ENCODE measurements around the gene TMEM52.

TMEM52 gene

DNA sequence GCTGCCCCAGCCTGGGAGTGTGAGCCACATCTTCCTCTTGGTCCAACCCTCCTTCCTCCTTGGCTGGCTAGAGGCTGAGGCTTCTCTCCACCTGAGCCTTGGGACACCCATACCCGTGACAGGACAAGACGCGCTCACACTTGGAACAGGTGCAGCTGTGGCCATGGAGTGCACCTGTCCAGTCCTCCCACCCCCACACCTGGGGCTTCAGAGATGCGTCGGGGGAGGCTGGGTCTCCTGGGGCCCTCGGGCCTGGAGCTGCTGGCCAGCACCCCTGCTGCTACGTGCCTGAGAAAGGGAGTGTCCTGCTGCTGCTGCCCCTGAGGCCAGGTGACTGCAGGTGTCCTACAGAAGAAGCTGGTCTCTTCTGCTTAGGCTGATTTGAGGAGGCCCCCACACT, 37.0 kb upstream of the TMEM52 start:
- TF ChIP-seq, protein P1, sequence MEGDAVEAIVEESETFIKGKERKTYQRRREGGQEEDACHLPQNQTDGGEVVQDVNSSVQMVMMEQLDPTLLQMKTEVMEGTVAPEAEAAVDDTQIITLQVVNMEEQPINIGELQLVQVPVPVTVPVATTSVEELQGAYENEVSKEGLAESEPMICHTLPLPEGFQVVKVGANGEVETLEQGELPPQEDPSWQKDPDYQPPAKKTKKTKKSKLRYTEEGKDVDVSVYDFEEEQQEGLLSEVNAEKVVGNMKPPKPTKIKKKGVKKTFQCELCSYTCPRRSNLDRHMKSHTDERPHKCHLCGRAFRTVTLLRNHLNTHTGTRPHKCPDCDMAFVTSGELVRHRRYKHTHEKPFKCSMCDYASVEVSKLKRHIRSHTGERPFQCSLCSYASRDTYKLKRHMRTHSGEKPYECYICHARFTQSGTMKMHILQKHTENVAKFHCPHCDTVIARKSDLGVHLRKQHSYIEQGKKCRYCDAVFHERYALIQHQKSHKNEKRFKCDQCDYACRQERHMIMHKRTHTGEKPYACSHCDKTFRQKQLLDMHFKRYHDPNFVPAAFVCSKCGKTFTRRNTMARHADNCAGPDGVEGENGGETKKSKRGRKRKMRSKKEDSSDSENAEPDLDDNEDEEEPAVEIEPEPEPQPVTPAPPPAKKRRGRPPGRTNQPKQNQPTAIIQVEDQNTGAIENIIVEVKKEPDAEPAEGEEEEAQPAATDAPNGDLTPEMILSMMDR (conservative IDR thresholded peaks at IDR 0.05), result no peak
- no peak overlapping the region for H3K27ac ChIP-seq

DNA sequence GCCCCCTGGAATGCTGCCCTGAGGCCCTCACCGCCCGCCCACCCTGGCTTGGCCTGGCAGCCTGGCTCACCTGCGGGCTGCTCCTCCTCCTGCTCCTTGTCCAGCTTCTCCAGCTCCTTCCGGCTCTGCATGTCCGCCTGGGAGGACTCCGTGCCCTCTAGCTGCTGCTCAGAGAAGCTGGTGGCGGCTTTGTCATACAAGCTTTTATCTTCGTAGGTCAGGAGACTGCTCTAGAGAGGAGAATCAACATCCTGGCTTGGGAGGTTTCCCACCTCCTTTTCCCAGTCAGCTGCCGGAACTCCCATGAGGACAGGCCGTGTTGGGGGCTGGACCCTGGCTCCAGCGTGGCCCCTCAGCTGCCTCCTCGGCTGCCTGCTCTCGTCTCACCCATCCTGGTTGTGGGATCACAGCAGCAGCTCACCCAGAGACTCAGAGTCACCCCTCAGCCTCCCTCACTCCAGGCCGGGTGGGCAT, 36.6 kb upstream of the TMEM52 start:
- no peak overlapping the region for H3K27ac ChIP-seq
- TF ChIP-seq, protein P1 (conservative IDR thresholded peaks at IDR 0.05), result no peak

DNA sequence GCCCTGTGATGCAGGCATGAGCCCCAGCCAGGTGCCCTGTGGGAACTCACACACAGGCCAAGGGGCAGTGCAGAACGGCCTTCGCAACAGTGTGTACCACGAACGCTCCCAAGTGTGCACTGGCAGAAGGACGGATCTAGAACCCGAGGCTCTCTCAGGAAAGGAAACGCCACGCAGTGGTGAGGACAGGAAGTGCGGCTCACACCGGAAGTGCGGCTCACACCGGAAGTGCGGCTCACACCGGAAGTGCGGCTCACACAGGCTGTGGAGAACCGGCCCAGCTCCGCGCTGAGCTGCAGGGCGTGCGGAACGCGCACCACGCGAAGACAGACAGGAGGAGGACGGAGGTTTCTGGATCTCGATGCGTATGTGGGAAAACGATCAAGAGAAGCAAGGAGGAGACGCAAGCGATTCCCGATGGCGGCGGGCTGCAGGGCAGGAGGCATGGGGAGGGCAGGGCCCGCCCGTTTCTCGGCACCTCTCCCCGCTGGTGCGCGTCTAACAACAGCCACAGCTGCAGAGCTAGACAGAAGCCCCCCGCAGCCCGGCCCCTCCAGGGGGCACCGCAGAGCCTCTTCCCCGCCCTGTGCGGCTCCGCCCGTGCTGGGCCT, 35.9 kb upstream of the TMEM52 start:
- no peak overlapping the region for H3K27ac ChIP-seq
- TF ChIP-seq, protein P1 (conservative IDR thresholded peaks at IDR 0.05), result peak; percentile 44

DNA sequence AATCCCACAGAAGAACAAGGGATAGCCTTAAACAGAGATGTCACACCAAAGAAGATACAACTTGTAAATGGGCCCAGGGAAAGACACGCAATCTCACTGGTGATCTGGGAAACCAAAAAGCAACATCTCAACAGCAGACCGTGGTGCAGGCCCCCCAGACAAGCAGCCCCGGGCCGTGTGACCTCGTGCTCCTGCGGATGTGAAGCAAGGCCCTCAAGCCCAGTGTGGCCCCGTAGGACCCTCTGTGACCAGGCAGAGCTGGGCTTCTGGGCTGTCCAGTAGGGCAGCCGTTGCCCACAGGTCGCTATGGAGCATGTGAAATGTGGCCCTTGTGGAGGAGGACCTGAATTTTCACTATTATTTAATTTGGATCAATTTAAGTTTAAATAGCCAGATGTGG, 34.9 kb upstream of the TMEM52 start:
- H3K27ac ChIP-seq, result no peak overlapping the region
- TF ChIP-seq, protein P1 (conservative IDR thresholded peaks at IDR 0.05), result no peak

DNA sequence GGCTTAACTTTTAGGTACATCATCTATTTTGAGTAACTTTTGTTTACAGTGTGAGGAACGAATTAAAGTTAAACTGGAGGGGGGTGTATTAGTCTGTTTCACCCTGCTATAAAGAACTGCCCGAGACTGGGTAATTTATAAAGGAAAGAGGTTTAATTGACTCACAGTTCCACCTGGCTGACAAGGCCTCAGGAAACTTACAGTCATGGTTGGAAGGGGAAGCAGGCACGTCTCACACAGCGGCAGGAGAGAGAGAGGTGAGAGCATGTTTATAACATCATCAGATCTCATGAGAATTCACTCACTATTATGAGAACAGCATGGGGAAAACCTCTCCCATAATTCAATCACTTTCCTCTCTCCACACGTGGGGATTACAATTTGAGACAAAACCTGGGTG, 31.9 kb upstream of the TMEM52 start:
- TF ChIP-seq, protein P1 (conservative IDR thresholded peaks at IDR 0.05), result no peak
- H3K27ac ChIP-seq, result no peak overlapping the region

DNA sequence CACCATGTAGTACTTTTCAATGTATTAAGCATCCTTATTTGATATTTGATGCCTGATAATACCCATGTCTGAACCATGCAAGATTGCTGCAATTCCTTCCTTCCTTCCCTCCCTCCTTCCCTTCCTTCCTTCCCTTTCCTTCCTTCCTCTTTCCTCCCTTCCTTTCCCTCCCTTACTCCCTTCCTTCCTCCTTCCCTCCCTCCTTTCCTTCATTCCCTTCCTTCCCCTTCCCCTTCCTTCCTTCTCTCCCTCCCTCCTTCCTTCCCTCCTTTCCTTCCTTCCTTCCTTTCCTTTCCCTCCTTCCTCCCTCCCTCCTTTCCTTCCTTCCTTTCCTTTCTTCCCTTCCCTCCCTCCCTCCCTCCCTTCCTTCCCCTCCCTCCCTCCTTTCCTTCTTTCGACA, 29.7 kb upstream of the TMEM52 start:
- TF ChIP-seq, protein P1 (conservative IDR thresholded peaks at IDR 0.05), result no peak
- no peak overlapping the region for H3K27ac ChIP-seq

DNA sequence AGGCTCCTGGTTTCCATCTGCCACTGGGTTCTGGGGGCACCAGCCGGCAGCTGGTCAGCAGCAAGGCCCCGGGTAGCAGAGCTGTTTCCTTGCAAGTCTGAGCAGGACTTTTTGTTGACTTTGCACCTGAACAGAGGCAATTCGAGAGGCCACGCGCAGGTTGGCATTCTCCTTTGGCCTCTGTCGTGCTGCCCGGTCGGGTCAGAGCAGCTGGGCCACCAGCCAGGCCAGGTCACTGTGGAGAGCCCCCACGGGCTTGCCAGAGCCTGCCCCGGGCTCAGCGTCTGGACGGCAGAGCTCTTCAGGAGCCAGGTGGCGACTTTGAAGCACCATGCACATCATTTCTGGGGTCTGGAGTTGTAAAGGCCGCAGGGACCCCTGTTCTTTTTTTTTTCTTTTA, 28.4 kb upstream of the TMEM52 start:
- TF ChIP-seq, protein P1 (conservative IDR thresholded peaks at IDR 0.05), result no peak
- no peak overlapping the region for H3K27ac ChIP-seq
